ENCODE data around the gene ABHD13. TPM values are rescaled to one million over a fixed set of nuclear protein-coding genes. Genes with fewer than 3 reads are reported as not detected.

ABHD13 gene
- total RNA-seq (1 to 10 TPM; 3.3 to 5.9 (median 4.6) TPM), polyA plus RNA-seq (1 to 10 TPM; 3.1 to 3.7 TPM)
- long read RNA-seq, donor 1, full-length matches to known transcripts = 14 of 15 reads
- long read RNA-seq, donor 1, partial matches to known transcripts = 0 of 15 reads
- long read RNA-seq, donor 1, other reads (novel, unspliced or antisense) = 1 of 15 reads
- long read RNA-seq, donor 2, full-length matches to known transcripts = 11 of 12 reads
- long read RNA-seq, donor 2, partial matches to known transcripts = 0 of 12 reads
- long read RNA-seq, donor 2, other reads (novel, unspliced or antisense) = 1 of 12 reads
- long read RNA-seq, donor 3, full-length matches to known transcripts = 19 of 20 reads
- long read RNA-seq, donor 3, partial matches to known transcripts = 0 of 20 reads
- long read RNA-seq, donor 3, other reads (novel, unspliced or antisense) = 1 of 20 reads

DNA sequence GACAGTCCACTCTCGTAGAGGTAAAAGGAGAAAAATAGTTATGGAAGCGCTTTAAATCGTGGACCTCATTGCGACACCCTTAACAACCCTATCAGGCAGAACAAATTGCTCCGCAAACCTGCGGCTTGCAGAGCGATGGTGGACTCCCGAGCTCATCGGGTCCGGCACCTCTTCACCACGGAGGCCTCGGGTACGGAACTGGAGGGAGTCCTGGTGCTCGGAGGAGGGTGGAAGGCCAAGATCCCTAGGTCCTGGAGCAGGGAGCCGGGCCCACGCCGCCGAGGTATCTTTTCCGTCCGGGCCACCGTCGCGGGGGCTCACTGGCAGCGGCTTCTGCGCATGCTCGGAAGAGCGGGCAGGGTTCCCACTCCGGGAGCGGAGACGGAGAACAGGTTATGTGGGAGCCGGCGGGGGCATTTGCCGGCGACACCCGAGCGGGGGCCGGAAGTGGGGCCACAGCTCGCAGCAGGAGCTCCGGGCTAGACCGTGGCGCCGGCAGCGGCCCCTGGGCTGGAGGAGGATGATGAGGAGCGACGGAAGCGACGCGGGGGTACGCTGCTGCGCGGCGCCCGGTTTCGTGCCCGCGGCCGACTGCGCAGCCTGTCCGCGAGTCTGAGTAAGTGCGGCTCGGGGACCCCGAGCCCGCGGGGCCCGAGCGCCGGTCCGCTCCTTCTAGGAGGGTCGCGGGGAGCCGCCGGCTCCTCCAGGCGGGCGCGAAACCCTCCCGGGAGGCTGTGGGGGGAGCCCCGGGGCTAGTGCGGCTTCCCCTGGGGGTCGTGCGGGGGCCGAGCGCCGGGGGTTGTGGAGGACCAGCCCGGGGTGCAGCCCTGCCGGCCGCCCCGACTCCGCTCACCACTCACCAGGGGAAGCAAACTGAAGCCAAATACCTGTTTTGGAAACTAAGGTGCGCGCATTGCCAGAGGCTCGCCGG is at the start of gene ABHD13:
Gene ABHD13 (plus strand): TSS at position 349 of the 931 bp plus-strand sequence. CDS start 10,827 bp downstream, outside the sequence.
- peak within 1 kb of the TSS; percentile 42 to 95 (median 91) for H3K27ac ChIP-seq
- intact Hi-C loops (cut with DNase I) = no loop called here
- peak; percentile 91 to 93 for DNase-seq
- TF ChIP-seq, protein P1, sequence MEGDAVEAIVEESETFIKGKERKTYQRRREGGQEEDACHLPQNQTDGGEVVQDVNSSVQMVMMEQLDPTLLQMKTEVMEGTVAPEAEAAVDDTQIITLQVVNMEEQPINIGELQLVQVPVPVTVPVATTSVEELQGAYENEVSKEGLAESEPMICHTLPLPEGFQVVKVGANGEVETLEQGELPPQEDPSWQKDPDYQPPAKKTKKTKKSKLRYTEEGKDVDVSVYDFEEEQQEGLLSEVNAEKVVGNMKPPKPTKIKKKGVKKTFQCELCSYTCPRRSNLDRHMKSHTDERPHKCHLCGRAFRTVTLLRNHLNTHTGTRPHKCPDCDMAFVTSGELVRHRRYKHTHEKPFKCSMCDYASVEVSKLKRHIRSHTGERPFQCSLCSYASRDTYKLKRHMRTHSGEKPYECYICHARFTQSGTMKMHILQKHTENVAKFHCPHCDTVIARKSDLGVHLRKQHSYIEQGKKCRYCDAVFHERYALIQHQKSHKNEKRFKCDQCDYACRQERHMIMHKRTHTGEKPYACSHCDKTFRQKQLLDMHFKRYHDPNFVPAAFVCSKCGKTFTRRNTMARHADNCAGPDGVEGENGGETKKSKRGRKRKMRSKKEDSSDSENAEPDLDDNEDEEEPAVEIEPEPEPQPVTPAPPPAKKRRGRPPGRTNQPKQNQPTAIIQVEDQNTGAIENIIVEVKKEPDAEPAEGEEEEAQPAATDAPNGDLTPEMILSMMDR (IDR thresholded peaks at IDR 0.05) = peak in 2 of 9 donors; percentile 16 to 23
- 1% methylated on average over 78 to 93 of the region's 93 CpGs for WGBS, 2 donors
- H3K27me3 ChIP-seq = no peaks in the 10 kb centered on the region
- no peaks in the 10 kb centered on the region for H3K9me3 ChIP-seq
- peak within 1 kb of the TSS; percentile 87 to 98 (median 96) for H3K4me3 ChIP-seq
- H3K4me1 ChIP-seq = peaks cover 0 to 77% (median 63%) of the 10 kb centered on the region in 9 donors
- no peaks in the 10 kb centered on the region for H3K36me3 ChIP-seq
- peak; percentile 87 to 96 (median 90) for ATAC-seq

DNA sequence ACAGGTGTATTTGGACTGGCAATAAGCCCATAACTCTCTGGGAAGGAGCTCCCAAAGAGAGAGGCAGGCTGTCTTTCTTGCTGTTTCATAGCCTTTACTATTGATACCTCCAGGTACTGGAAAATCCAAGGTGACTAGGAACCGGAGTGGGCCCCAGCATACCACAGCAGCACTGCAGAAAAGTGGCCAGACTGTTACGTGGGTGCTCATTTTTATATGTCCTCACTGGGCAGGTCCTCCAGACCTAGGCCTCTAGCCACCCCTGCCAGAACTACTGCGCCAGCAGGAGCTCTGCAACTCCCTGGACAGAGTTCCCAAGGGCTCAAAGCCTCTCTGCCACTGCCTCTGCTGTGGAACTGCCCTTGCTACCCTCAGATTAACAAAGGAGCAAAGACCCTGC is 49.3 kb upstream of the ABHD13 start:
- Histone ChIP-seq H3K27me3 (no peaks in the 10 kb centered on the region), H3K9me3 (peaks cover 0 to 35% (median 17%) of the 10 kb centered on the region in 11 donors), H3K4me1 (no peaks in the 10 kb centered on the region), H3K36me3 (no peaks in the 10 kb centered on the region), H3K4me3 (no peak overlapping the region), H3K27ac (no peak overlapping the region)
- ATAC-seq (no peak), DNase-seq (no peak)
- WGBS, 2 donors = 81 to 83% methylated on average over 3 of the region's 3 CpGs
- TF ChIP-seq, protein P1 (IDR thresholded peaks at IDR 0.05) = no peak
- intact Hi-C loops (cut with DNase I) = no loop called here

DNA sequence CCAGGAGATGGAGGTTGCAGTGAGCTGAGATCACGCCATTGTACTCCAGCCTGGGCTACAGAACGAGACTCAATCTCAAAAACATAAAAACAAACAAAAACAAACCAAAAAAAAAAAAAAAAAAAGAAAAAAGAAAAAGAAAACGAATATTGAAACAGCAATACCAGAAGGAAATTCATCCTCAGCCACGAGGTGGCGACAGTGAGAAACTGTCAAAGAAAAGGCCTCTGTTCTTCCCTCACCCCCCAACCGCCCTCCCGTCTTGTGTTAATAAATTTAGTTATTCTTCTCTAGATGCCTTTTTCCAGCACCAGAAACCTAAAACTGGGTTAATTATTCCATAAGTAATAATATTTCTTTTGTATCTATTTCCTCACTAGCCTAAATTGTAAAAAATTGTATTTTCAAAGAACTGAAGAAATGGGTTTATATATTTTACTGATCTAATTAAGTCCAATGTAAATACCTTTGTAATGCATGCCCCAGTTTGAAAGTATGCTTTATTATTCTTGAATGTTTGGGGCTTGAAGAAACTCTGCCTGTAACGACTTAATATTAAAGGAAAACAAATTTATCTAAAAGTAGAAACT is 41.4 kb upstream of the ABHD13 start:
- no peak overlapping the region for H3K4me3 ChIP-seq
- peaks cover 0 to 26% (median 9%) of the 10 kb centered on the region in 11 donors for H3K9me3 ChIP-seq
- H3K4me1 ChIP-seq = no peaks in the 10 kb centered on the region
- intact Hi-C loops (cut with DNase I) = no loop called here
- TF ChIP-seq, protein P1 (IDR thresholded peaks at IDR 0.05) = peak in 5 of 9 donors; percentile 11 to 52 (median 33)
- ATAC-seq (no peak), DNase-seq (no peak)
- no peaks in the 10 kb centered on the region for H3K27me3 ChIP-seq
- H3K27ac ChIP-seq = no peak overlapping the region
- H3K36me3 ChIP-seq = no peaks in the 10 kb centered on the region
- WGBS, 2 donors = 50 to 56% methylated on average over 8 of the region's 8 CpGs

DNA sequence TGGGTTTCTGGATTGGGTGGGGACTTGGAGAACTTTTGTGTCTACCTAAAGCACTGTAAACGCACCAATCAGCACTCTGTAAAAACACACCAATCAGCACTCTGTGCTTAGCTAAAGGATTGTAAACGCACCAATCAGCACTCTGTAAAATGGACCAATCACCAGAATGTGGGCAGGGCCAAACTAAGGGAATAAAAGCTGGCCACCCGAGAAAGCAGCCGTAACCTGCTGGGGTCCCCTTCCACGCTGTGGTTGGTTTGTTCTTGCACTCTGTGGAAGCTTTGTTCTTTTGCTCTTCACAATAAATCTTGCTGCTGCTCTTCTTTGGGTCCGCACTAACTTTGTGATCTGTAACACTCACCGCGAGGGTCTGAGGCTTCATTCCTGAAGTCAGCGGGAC is 40.1 kb upstream of the ABHD13 start:
- Histone ChIP-seq H3K4me1 (no peaks in the 10 kb centered on the region), H3K27me3 (peaks cover 0 to 5% (median 0%) of the 10 kb centered on the region in 7 donors), H3K27ac (no peak overlapping the region), H3K36me3 (no peaks in the 10 kb centered on the region), H3K9me3 (peaks cover 0 to 16% (median 7%) of the 10 kb centered on the region in 11 donors), H3K4me3 (no peak overlapping the region)
- intact Hi-C loops (cut with DNase I) = no loop called here
- 83 to 89% methylated on average over 9 of the region's 9 CpGs for WGBS, 2 donors
- TF ChIP-seq, protein P1 (IDR thresholded peaks at IDR 0.05) = no peak
- ATAC-seq (no peak), DNase-seq (no peak)

Data from heart right ventricle (tissue), 16 donors.